GM12878 (cell line): ENCODE data around the gene ATG5. TPM values are rescaled to one million over a fixed set of nuclear protein-coding genes. Genes with fewer than 3 reads are reported as not detected.

Experiments used
- ATAC-seq: fragments of 200-7000 bp; cut with Tn5 transposase; 3 replicates; pipeline ENCODE4 v1.9.1; 2020; ENCODE audit warnings: mild to moderate bottlenecking, moderate library complexity
- BruUV-seq: library from RNA; stranded (reverse); fragments of 400-500 nt; replicated peaks from 2 replicates; lab custom pipeline; 2021; lab: Mats Ljungman, UMichigan
- CTCF ChIA-PET: fragments of 300-600 bp; sonication (Branson Sonifier 250); formaldehyde crosslinking; extraction: SDS; loops from one replicate; lab custom pipeline; 2021; ENCODE audit warnings: inconsistent platforms; lab: Yijun Ruan, JAX
- POLR2A ChIA-PET: fragments of 350-600 bp; formaldehyde crosslinking; extraction: SDS; loops from one replicate; lab custom pipeline; 2021; ENCODE audit warnings: inconsistent platforms; lab: Charles Lee
- RAD21 ChIA-PET: fragments of 300-600 bp; sonication (Branson Sonifier 250); formaldehyde crosslinking; loops from one replicate; lab custom pipeline; 2023; ENCODE audit warnings: antibody characterized with exemption; ENCODE audit not compliant: unreplicated experiment; lab: Charles Lee
- SMC1A ChIA-PET: fragments of 300-600 bp; sonication (Branson Sonifier 250); formaldehyde crosslinking; loops from one replicate; lab custom pipeline; 2023; ENCODE audit not compliant: unreplicated experiment, uncharacterized antibody; lab: Charles Lee
- DNase-seq: peaks from one replicate; pipeline ENCODE4 v3.0.0-alpha.2; 2011; ENCODE audit warnings: low read depth, low spot score
- FAIRE-seq: peaks from 3 replicates; lab custom pipeline; 2011; peaks lifted over from hg19 to GRCh38; lab: Jason Lieb, UNC
- H2AFZ ChIP-seq: 2 replicates; pipeline ENCODE4 v1.6.0; 2011; ENCODE audit warnings: low read depth, low read length, control low read depth; ENCODE audit not compliant: control insufficient read depth
- H3K27ac ChIP-seq: 2 replicates; pipeline ENCODE4 v1.5.1; 2011; ENCODE audit warnings: control low read depth; ENCODE audit not compliant: control insufficient read depth, insufficient read depth
- H3K27me3 ChIP-seq, 2 experiments: replicated peaks in 1 of 2; 2 replicates each; pipeline versions ENCODE4 v1.6.0 to v1.6.1; 2011; ENCODE audit warnings: low read length in 1 of 2; ENCODE audit not compliant: control insufficient read depth in 2 of 2, insufficient read depth in 2 of 2
- H3K36me3 ChIP-seq, 2 experiments: 2 replicates each; pipeline ENCODE4 v1.5.1; 2011; ENCODE audit warnings: low read length in 1 of 2; ENCODE audit not compliant: control insufficient read depth in 2 of 2, insufficient read depth in 2 of 2
- H3K4me1 ChIP-seq: 2 replicates; pipeline ENCODE4 v1.6.1; 2011; ENCODE audit warnings: mild to moderate bottlenecking, low read length, moderate library complexity, mixed read lengths; ENCODE audit not compliant: control insufficient read depth, insufficient read depth
- H3K4me2 ChIP-seq: 2 replicates; pipeline ENCODE4 v1.6.0; 2011; ENCODE audit warnings: control low read depth; ENCODE audit not compliant: control insufficient read depth, insufficient read depth
- H3K4me3 ChIP-seq: fragments of 200-600 bp; sonication (generic); 2 replicates; pipeline ENCODE4 v1.5.1; 2016
- H3K79me2 ChIP-seq: 2 replicates; pipeline ENCODE4 v1.6.0; 2011; ENCODE audit warnings: low read length; ENCODE audit not compliant: control insufficient read depth, insufficient read depth
- H3K9ac ChIP-seq: 2 replicates; pipeline ENCODE4 v1.8.0; 2011; ENCODE audit warnings: low read length, control low read depth, mixed read lengths; ENCODE audit not compliant: control insufficient read depth, insufficient read depth
- H3K9me3 ChIP-seq: replicated peaks from 3 replicates; pipeline ENCODE4 v1.5.1; 2011; ENCODE audit warnings: mild to moderate bottlenecking, low read length; ENCODE audit not compliant: control insufficient read depth, insufficient read depth
- H4K20me1 ChIP-seq: 2 replicates; pipeline ENCODE4 v1.6.0; 2011; ENCODE audit not compliant: control insufficient read depth, insufficient read depth
- CTCF ChIP-seq, 3 experiments: IDR thresholded peaks in 2 of 3; conservative IDR thresholded peaks in 1 of 3; 2 replicates each; pipeline ENCODE4 v1.5.1; 2011; ENCODE audit warnings: low read depth in 3 of 3, low read length in 3 of 3, mild to moderate bottlenecking in 3 of 3, control low read depth in 2 of 3, moderate library complexity in 2 of 3, inconsistent platforms in 1 of 3, mixed read lengths in 1 of 3; ENCODE audit not compliant: control insufficient read depth in 2 of 3, insufficient read depth in 1 of 3; ENCODE audit errors: extremely low read depth in 1 of 3
- FOXM1 ChIP-seq: IDR thresholded peaks from 2 replicates; pipeline ENCODE4 v1.6.1; 2012; ENCODE audit warnings: low read depth, mild to moderate bottlenecking, inconsistent platforms, low read length, moderate library complexity
- JUNB ChIP-seq: IDR thresholded peaks from 2 replicates; pipeline ENCODE4 v1.6.1; 2016; ENCODE audit warnings: antibody characterized with exemption, mild to moderate bottlenecking
- MEF2A ChIP-seq: IDR thresholded peaks from 2 replicates; pipeline ENCODE4 v1.6.1; 2011; ENCODE audit warnings: low read depth, mild to moderate bottlenecking, low read length, moderate library complexity; ENCODE audit not compliant: insufficient read depth
- NBN ChIP-seq: fragments of 450-650 bp; IDR thresholded peaks from 2 replicates; pipeline ENCODE4 v1.6.1; 2016
- NFIC ChIP-seq: IDR thresholded peaks from 2 replicates; pipeline ENCODE4 v1.6.1; 2012; ENCODE audit warnings: low read depth, mild to moderate bottlenecking, inconsistent platforms, low read length, moderate library complexity
- NFXL1 ChIP-seq: fragments of 450-650 bp; IDR thresholded peaks from 2 replicates; pipeline ENCODE4 v1.6.1; 2017; ENCODE audit warnings: antibody characterized with exemption, mild to moderate bottlenecking, borderline replicate concordance
- PAX8 ChIP-seq: fragments of 450-650 bp; IDR thresholded peaks from 2 replicates; pipeline ENCODE4 v1.6.1; 2017; ENCODE audit warnings: mild to moderate bottlenecking, moderate library complexity
- RAD21 ChIP-seq: IDR thresholded peaks from 2 replicates; pipeline ENCODE4 v1.6.1; 2011; ENCODE audit warnings: mild to moderate bottlenecking, low read depth, low read length, moderate library complexity; ENCODE audit not compliant: insufficient read depth
- RCOR1 ChIP-seq: conservative IDR thresholded peaks from 2 replicates; pipeline ENCODE4 v1.6.1; 2012; ENCODE audit warnings: low read depth, low read length, improper control_type of control experiment
- RUNX3 ChIP-seq: IDR thresholded peaks from 2 replicates; pipeline ENCODE4 v1.6.1; 2012; ENCODE audit warnings: low read length, inconsistent platforms
- SMC3 ChIP-seq: IDR thresholded peaks from 2 replicates; pipeline ENCODE4 v1.6.1; 2011; ENCODE audit warnings: low read length, improper control_type of control experiment, borderline replicate concordance
- TBL1XR1 ChIP-seq: IDR thresholded peaks from 2 replicates; pipeline ENCODE4 v1.6.1; 2012; ENCODE audit warnings: low read depth, low read length, improper control_type of control experiment
- ZSCAN29 ChIP-seq: fragments of 450-650 bp; IDR thresholded peaks from 2 replicates; pipeline ENCODE4 v1.6.1; 2017; ENCODE audit warnings: mild to moderate bottlenecking, moderate library complexity
- WGBS: methylation state at CpG from one replicate; pipeline ENCODE4 v1.1.6; 2016; ENCODE audit warnings: low lambda C conversion rate; ENCODE audit not compliant: insufficient replicate concordance, insufficient coverage; ENCODE audit errors: missing lambda C conversion rate; 5-methylcytosine and 5-hydroxymethylcytosine counted together
- in situ Hi-C: fragments of 300-500 bp; cut with MboI; formaldehyde crosslinking; loops from 9 replicates; pipeline ENCODE4 v1.14.3; 2018; ENCODE audit warnings: mixed read lengths
- intact Hi-C: fragments of 100-400 bp; cut with micrococcal nuclease; formaldehyde crosslinking; loops from one replicate; pipeline ENCODE4 v1.14.2; 2022; ENCODE audit not compliant: unreplicated experiment
- polyA plus RNA-seq, 11 experiments: library from polyadenylated mRNA; depleted of rRNA in 4 of 11; unstranded in 6 of 11; stranded (reverse) in 5 of 11; fragments of >200 nt; fragmentation: Nextera tagmentation in 4 of 11; fragmentation: Illumina TruSeq in 1 of 11; extraction: Ambion mirVana in 4 of 11; extraction: Trizol in 1 of 11; gene quantifications; 1 replicate in 1 of 11; 2 replicates in 10 of 11; pipeline versions ENCODE4 v1.2.1 to v1.2.3, GENCODE V29; 2011 to 2016; ENCODE audit warnings: inconsistent platforms in 2 of 11, missing spikeins in 2 of 11, low read depth in 1 of 11
- total RNA-seq, 4 experiments: library from RNA; depleted of rRNA in 3 of 4; stranded (reverse); fragments of >200 nt in 3 of 4; fragmentation: Illumina TruSeq in 1 of 4; extraction: Trizol in 1 of 4; gene quantifications; 2 replicates each; pipeline versions ENCODE4 v1.2.1 to v1.2.3, GENCODE V29; 2013 to 2021
- TF ChIP-seq, protein P1 (sequence below): IDR thresholded peaks from 2 replicates; pipeline ENCODE4 v1.6.1; 2012; ENCODE audit warnings: low read length, inconsistent platforms
- TF ChIP-seq, protein P2 (sequence below): fragments of 450-650 bp; IDR thresholded peaks from 2 replicates; pipeline ENCODE4 v1.6.1; 2014; ENCODE audit warnings: mild to moderate bottlenecking

Gene ATG5
- total and polyA plus RNA-seq, 10 of the 15 experiments (the other 5 are each of a cell fraction or from before 2014, with no cell fraction given), result 12.9 to 51.8 (median 23.9) TPM

DNA sequence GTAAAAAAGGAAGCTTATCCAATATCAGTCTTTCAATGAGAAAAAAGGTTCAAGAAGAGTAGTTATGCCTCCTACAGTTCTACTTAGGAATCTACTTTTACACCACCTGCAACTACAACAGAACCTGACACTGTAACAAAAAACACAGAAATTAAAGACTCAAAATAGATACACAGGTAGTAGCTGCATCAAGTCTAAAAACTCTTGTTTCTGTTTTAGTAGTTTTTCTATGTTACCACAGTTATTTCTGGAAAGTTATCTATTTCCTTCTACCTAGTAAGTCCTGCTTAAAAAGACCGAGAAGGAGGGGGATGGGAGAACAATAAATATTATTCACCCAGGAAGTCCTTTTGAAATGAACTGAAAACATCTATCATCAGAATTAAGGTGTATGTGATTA lies 52.5 kb downstream of the ATG5 start:
- FAIRE-seq, result no peak
- H4K20me1 ChIP-seq, result no peaks in the 10 kb centered on the region
- ChIA-PET POLR2A (no interaction called here), CTCF (interaction anchor here (0.6 to 3.5 kb wide), 10 partner anchors 14 to 1185 kb away, joined by 3 to 15 read pairs (median 5); no protein-coding TSS in a partner anchor), SMC1A (interaction anchor here (0.6 to 3.9 kb wide), 14 partner anchors 13 to 841 kb away, joined by 3 to 30 read pairs (median 3); no protein-coding TSS in a partner anchor), RAD21 (interaction anchor here (0.8 to 1.3 kb wide), 3 partner anchors 21 to 184 kb away, joined by 3 to 4 read pairs (median 3); no protein-coding TSS in a partner anchor)
- peaks cover 23% of the 10 kb centered on the region for H3K4me1 ChIP-seq
- TF ChIP-seq TBL1XR1, result 0 out of 2 replicates have a peak, but pooled peaks have one; percentile 33
- TF ChIP-seq SMC3, result no peak
- no peak for TF ChIP-seq ZSCAN29
- TF ChIP-seq RUNX3, result peak; percentile 58; the same call in 1 of the 2 replicates
- TF ChIP-seq, protein P1, sequence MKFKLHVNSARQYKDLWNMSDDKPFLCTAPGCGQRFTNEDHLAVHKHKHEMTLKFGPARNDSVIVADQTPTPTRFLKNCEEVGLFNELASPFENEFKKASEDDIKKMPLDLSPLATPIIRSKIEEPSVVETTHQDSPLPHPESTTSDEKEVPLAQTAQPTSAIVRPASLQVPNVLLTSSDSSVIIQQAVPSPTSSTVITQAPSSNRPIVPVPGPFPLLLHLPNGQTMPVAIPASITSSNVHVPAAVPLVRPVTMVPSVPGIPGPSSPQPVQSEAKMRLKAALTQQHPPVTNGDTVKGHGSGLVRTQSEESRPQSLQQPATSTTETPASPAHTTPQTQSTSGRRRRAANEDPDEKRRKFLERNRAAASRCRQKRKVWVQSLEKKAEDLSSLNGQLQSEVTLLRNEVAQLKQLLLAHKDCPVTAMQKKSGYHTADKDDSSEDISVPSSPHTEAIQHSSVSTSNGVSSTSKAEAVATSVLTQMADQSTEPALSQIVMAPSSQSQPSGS, result peak; percentile 35; the same call in 1 of the 2 replicates
- TF ChIP-seq FOXM1, result peak; percentile 56; the same call in 1 of the 2 replicates
- peak; percentile 92 for TF ChIP-seq MEF2A
- no peak for TF ChIP-seq NBN
- TF ChIP-seq RAD21, result peak; percentile 28; the same call in 1 of the 2 replicates
- peak; percentile 76 for TF ChIP-seq NFIC
- TF ChIP-seq RCOR1, result no peak
- TF ChIP-seq PAX8, result no peak
- TF ChIP-seq, protein P2, sequence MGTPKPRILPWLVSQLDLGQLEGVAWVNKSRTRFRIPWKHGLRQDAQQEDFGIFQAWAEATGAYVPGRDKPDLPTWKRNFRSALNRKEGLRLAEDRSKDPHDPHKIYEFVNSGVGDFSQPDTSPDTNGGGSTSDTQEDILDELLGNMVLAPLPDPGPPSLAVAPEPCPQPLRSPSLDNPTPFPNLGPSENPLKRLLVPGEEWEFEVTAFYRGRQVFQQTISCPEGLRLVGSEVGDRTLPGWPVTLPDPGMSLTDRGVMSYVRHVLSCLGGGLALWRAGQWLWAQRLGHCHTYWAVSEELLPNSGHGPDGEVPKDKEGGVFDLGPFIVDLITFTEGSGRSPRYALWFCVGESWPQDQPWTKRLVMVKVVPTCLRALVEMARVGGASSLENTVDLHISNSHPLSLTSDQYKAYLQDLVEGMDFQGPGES, result no peak
- peak; percentile 28; the same call in 1 of the 2 replicates for TF ChIP-seq JUNB
- 0 out of 6 replicates have a peak, but pooled peaks of 2 of the 3 experiments have one; percentile 6 to 20 for TF ChIP-seq CTCF (IDR thresholded peaks at IDR 0.05 in 2 of 3, conservative IDR thresholded peaks at IDR 0.05 in 1 of 3; ENCODE audit: control insufficient read depth in 2 of 3, extremely low read depth in 1 of 3, insufficient read depth in 1 of 3, low read depth in 3 of 3, low read length in 3 of 3)
- no peak for TF ChIP-seq NFXL1
- peak; percentile 4 for DNase-seq
- WGBS, result 5% methylated on average over 1 of the region's 1 CpG
- peaks cover 4% of the 10 kb centered on the region for H3K79me2 ChIP-seq
- no TSS peak for BruUV-seq
- ATAC-seq, result peak; percentile 61
- H3K9me3 ChIP-seq, result peaks cover 2% of the 10 kb centered on the region; the same call in 2 of the 3 replicates
- no peak overlapping the region for H3K4me3 ChIP-seq
- H2AFZ ChIP-seq, result no peak overlapping the region
- no peak overlapping the region for H3K27ac ChIP-seq
- no peaks in the 10 kb centered on the region for H3K36me3 ChIP-seq
- peak overlapping the region; percentile 50 for H3K4me2 ChIP-seq
- H3K27me3 ChIP-seq, result no peaks in the 10 kb centered on the region
- intact Hi-C loops (no loop called here), in situ Hi-C loops (no loop called here)
- H3K9ac ChIP-seq, result no peak overlapping the region
